Type B pancreatic cell (in vitro differentiated cells): ENCODE data around the gene LRIF1. TPM values are rescaled to one million over a fixed set of nuclear protein-coding genes. Genes with fewer than 3 reads are reported as not detected.

Experiments used
- DNase-seq: peaks from one replicate; pipeline ENCODE4 v3.0.0; 2021; ENCODE audit warnings: mixed read lengths; ENCODE audit not compliant: unreplicated experiment; ENCODE audit errors: extremely low spot score
- H3K27ac Mint-ChIP-seq: 2 replicates; pipeline ENCODE4 v1.8.0; 2021; ENCODE audit warnings: mild to moderate bottlenecking, mixed read lengths
- H3K27me3 Mint-ChIP-seq: 2 replicates; pipeline ENCODE4 v1.8.0; 2021; ENCODE audit warnings: mixed read lengths
- H3K36me3 Mint-ChIP-seq: 2 replicates; pipeline ENCODE4 v1.8.0; 2021; ENCODE audit warnings: mixed read lengths
- H3K4me1 Mint-ChIP-seq: one replicate; pipeline ENCODE4 v1.8.0; 2021; ENCODE audit warnings: mixed read lengths; ENCODE audit not compliant: unreplicated experiment
- H3K4me3 Mint-ChIP-seq: 2 replicates; pipeline ENCODE4 v1.8.0; 2021; ENCODE audit warnings: mild to moderate bottlenecking, mixed read lengths
- H3K9me3 Mint-ChIP-seq: 2 replicates; pipeline ENCODE4 v1.8.0; 2021; ENCODE audit warnings: mixed read lengths
- CTCF ChIP-seq: fragments of 200-600 bp; sonication (generic); conservative IDR thresholded peaks from 2 replicates; pipeline ENCODE4 v1.5.0; 2021; ENCODE audit warnings: antibody characterized with exemption, mild to moderate bottlenecking
- total RNA-seq: library from RNA; stranded (reverse); gene quantifications from 2 replicates; pipeline ENCODE4 v1.2.1, GENCODE V29; 2021; ENCODE audit warnings: low replicate concordance

The LRIF1 gene
- total RNA-seq, 1 donor from 2014 or later: 10.1 TPM

- Mint-ChIP-seq H3K36me3 (no peaks in the 10 kb centered on the region), H3K27me3 (no peaks in the 10 kb centered on the region), H3K9me3 (no peaks in the 10 kb centered on the region), H3K27ac (no peak overlapping the region), H3K4me1 (no peaks in the 10 kb centered on the region), H3K4me3 (no peak overlapping the region)
- no peak for TF ChIP-seq CTCF
- DNase-seq: no peak
Measured at GRCh38 chr1:110902820-110903463, 60.8 kb downstream of the LRIF1 start.

GRCh38 chr1:110899458-110899843 is 64.3 kb downstream of the LRIF1 start:
- H3K9me3 Mint-ChIP-seq: no peaks in the 10 kb centered on the region
- H3K27ac Mint-ChIP-seq: no peak overlapping the region
- no peak for TF ChIP-seq CTCF
- no peak for DNase-seq
- H3K4me1 Mint-ChIP-seq: no peaks in the 10 kb centered on the region
- H3K27me3 Mint-ChIP-seq: peaks cover 4% of the 10 kb centered on the region
- H3K4me3 Mint-ChIP-seq: no peak overlapping the region
- H3K36me3 Mint-ChIP-seq: no peaks in the 10 kb centered on the region

GRCh38 chr1:110898734-110899457 is 64.8 kb downstream of the LRIF1 start:
- TF ChIP-seq CTCF: no peak
- no peaks in the 10 kb centered on the region for H3K9me3 Mint-ChIP-seq
- H3K27ac Mint-ChIP-seq: no peak overlapping the region
- no peaks in the 10 kb centered on the region for H3K36me3 Mint-ChIP-seq
- DNase-seq: no peak
- H3K27me3 Mint-ChIP-seq: peaks cover 8% of the 10 kb centered on the region
- no peak overlapping the region for H3K4me3 Mint-ChIP-seq
- H3K4me1 Mint-ChIP-seq: no peaks in the 10 kb centered on the region

- no peaks in the 10 kb centered on the region for H3K9me3 Mint-ChIP-seq
- no peaks in the 10 kb centered on the region for H3K4me1 Mint-ChIP-seq
- no peak for TF ChIP-seq CTCF
- no peak for DNase-seq
- H3K27ac Mint-ChIP-seq: no peak overlapping the region
- H3K4me3 Mint-ChIP-seq: no peak overlapping the region
- no peaks in the 10 kb centered on the region for H3K36me3 Mint-ChIP-seq
- peaks cover 8% of the 10 kb centered on the region for H3K27me3 Mint-ChIP-seq
Measured at GRCh38 chr1:110897681-110898080, 66.0 kb downstream of the LRIF1 start.

Other genes starting within 250 kb of the LRIF1 start
- gene CD53, start 90.8 kb downstream of the LRIF1 start, total RNA-seq: not detected in 2 replicates
- gene DRAM2, start 176.2 kb upstream of the LRIF1 start, total RNA-seq: 42.6 and 61.3 TPM in 2 replicates
- 41.0 and 45.1 TPM in 2 replicates for gene CEPT1, start 176.3 kb upstream of the LRIF1 start, total RNA-seq
- 6.3 and 12.7 TPM in 2 replicates for gene DENND2D, start 236.7 kb upstream of the LRIF1 start, total RNA-seq